Endodermal cell (in vitro differentiated cells): ENCODE measurements around the gene PTPRH. TPM values are rescaled to one million over a fixed set of nuclear protein-coding genes. Genes with fewer than 3 reads are reported as not detected.

Source experiments
- DNase-seq: peaks from one replicate; pipeline ENCODE4 v3.0.0-alpha.2; 2017
- H3K27ac ChIP-seq: 2 replicates; pipeline ENCODE4 v1.5.1; 2013; ENCODE audit warnings: mild to moderate bottlenecking, low read depth, low read length, moderate library complexity
- H3K27me3 ChIP-seq: 2 replicates; pipeline ENCODE4 v1.6.1; 2013; ENCODE audit warnings: mild to moderate bottlenecking, low read length, moderate library complexity; ENCODE audit not compliant: insufficient read depth, control insufficient read depth, poor library complexity, severe bottlenecking
- H3K36me3 ChIP-seq: 2 replicates; pipeline ENCODE4 v1.7.0; 2013; ENCODE audit warnings: mild to moderate bottlenecking, low read length, moderate library complexity; ENCODE audit not compliant: control insufficient read depth, insufficient read depth
- H3K4me1 ChIP-seq: one replicate; pipeline ENCODE4 v1.7.0; 2013; ENCODE audit warnings: low read length; ENCODE audit not compliant: control insufficient read depth, insufficient read depth
- H3K4me3 ChIP-seq: 2 replicates; pipeline ENCODE4 v1.5.1; 2013; ENCODE audit warnings: mild to moderate bottlenecking, low read length, moderate library complexity
- H3K9ac ChIP-seq: 2 replicates; pipeline ENCODE4 v1.6.1; 2013; ENCODE audit warnings: mild to moderate bottlenecking, low read length, moderate library complexity; ENCODE audit not compliant: poor library complexity, severe bottlenecking; ENCODE audit errors: extremely low read depth
- H3K9me3 ChIP-seq: 2 replicates; pipeline ENCODE4 v1.6.1; 2013; ENCODE audit warnings: mild to moderate bottlenecking, low read length, moderate library complexity; ENCODE audit not compliant: control insufficient read depth
- H3K27ac Mint-ChIP-seq: 2 replicates; pipeline ENCODE4 v1.8.0; 2020; ENCODE audit warnings: mixed read lengths
- H3K27me3 Mint-ChIP-seq: 2 replicates; pipeline ENCODE4 v1.8.0; 2021; ENCODE audit warnings: mild to moderate bottlenecking, mixed read lengths; ENCODE audit not compliant: insufficient read depth
- H3K36me3 Mint-ChIP-seq: 2 replicates; pipeline ENCODE4 v1.8.0; 2020; ENCODE audit warnings: low read depth, mixed read lengths
- H3K4me1 Mint-ChIP-seq: 2 replicates; pipeline ENCODE4 v1.8.0; 2020; ENCODE audit warnings: mixed read lengths
- H3K4me3 Mint-ChIP-seq: 2 replicates; pipeline ENCODE4 v1.8.0; 2020; ENCODE audit warnings: mild to moderate bottlenecking, moderate library complexity, mixed read lengths
- H3K9me3 Mint-ChIP-seq: 2 replicates; pipeline ENCODE4 v1.8.0; 2020; ENCODE audit warnings: mild to moderate bottlenecking, mixed read lengths
- CTCF ChIP-seq: fragments of 200-600 bp; sonication (generic); conservative IDR thresholded peaks from 2 replicates; pipeline ENCODE4 v1.5.0; 2021; ENCODE audit warnings: antibody characterized with exemption, mild to moderate bottlenecking
- WGBS, 2 experiments: methylation state at CpG; one replicate each; pipeline versions ENCODE4 v1.1.5 to v1.1.7; 2013; ENCODE audit warnings: missing lambda C conversion rate in 2 of 2, mixed read lengths in 1 of 2; ENCODE audit not compliant: insufficient coverage in 1 of 2, insufficient read length in 1 of 2; 5-methylcytosine and 5-hydroxymethylcytosine counted together
- total RNA-seq, 2 donors: library from RNA; stranded (reverse); fragmentation: NEBNext Ultra II Directional in 1 of 2; extraction: Animal tissue kit (Norgen Biotek cat#: 25700) in 1 of 2; gene quantifications; 2 replicates in 1 of 2; 3 replicates in 1 of 2; pipeline ENCODE4 v1.2.1, GENCODE V29; 2021

PTPRH gene
- total RNA-seq, 2 donors from 2014 or later: not detected

GRCh38 chr19:55152017-55152416 lies 57.3 kb downstream of the PTPRH start:
- TF ChIP-seq CTCF: no peak
- H3K27me3 ChIP-seq: no peaks in the 10 kb centered on the region
- H3K4me1 ChIP-seq: no peaks in the 10 kb centered on the region
- Mint-ChIP-seq H3K4me1 (peaks cover 10% of the 10 kb centered on the region), H3K36me3 (peaks cover 11% of the 10 kb centered on the region), H3K27me3 (peaks cover 59% of the 10 kb centered on the region), H3K27ac (no peak overlapping the region), H3K9me3 (peaks cover 4% of the 10 kb centered on the region), H3K4me3 (no peak overlapping the region)
- H3K9ac ChIP-seq: no peak overlapping the region
- H3K4me3 ChIP-seq: no peak overlapping the region
- peaks cover 8% of the 10 kb centered on the region for H3K9me3 ChIP-seq
- no peak for DNase-seq
- H3K36me3 ChIP-seq: no peaks in the 10 kb centered on the region
- H3K27ac ChIP-seq: no peak overlapping the region

DNA sequence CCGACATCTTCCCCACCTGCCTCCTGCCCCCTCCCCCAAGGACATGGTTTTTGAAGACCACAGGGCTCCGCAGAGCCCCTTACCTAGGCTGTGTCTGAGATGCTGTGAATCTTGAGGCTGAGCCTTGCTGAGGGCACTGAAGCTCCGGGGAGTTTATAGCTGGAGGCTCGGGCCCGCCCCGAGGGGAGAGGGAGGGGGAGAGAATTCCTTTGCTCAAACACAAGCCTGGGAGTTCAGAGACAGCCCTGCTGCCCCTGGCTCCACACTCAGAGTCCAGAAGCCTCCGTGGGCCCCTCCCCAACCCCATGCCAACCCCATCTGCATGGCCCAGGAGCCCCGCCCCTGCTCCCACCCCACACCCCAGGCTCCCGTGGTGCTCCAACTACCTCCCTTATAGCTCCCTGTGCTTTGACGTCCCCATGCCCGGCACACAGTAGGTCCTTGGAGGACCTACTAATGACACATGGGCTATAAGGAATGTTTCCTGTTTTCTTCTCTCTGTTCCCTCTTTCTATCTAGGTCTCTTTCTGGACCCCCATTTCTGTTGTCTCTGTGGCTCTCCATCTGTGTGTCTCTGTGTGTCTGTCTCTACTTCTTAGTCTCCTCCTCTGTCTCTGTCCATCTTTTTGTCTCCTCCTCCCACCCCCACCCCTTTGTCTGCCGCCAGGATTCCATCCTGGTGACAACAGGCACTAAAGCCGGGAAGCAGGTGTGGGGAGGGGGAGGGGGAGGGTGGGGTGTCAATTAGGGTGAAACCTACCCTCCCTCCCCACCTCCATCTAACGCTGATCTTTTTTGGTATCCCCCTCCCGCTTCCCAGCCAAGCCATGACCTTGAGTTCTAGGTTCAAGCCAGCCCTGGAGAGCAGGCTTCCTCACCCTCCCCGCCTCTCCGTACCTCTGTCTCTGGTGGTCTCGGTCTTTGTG lies 60.0 kb downstream of the PTPRH start, which contains the start of gene TNNT1:
TSS of gene TNNT1 (minus strand) at position 129 of the 926 bp plus-strand sequence. CDS start 2,049 bp downstream, outside the sequence.
- no peak within 1 kb of the TSS for H3K27ac ChIP-seq
- H3K36me3 ChIP-seq: no peaks in the 10 kb centered on the region
- H3K9me3 ChIP-seq: peaks cover 8% of the 10 kb centered on the region
- Mint-ChIP-seq H3K9me3 (peaks cover 4% of the 10 kb centered on the region), H3K4me1 (peaks cover 10% of the 10 kb centered on the region), H3K27me3 (peaks cover 60% of the 10 kb centered on the region), H3K36me3 (peaks cover 11% of the 10 kb centered on the region), H3K4me3 (no peak within 1 kb of the TSS), H3K27ac (no peak within 1 kb of the TSS)
- no peaks in the 10 kb centered on the region for H3K4me1 ChIP-seq
- no peaks in the 10 kb centered on the region for H3K27me3 ChIP-seq
- peak within 1 kb of the TSS; percentile 49 for H3K4me3 ChIP-seq
- DNase-seq: peak; percentile 80
- WGBS, 2 experiments: 26 to 30% methylated on average over 10 to 13 of the region's 18 CpGs
- no peak within 1 kb of the TSS for H3K9ac ChIP-seq
- TF ChIP-seq CTCF: no peak

- TF ChIP-seq CTCF: no peak
- H3K9me3 ChIP-seq: peaks cover 8% of the 10 kb centered on the region
- no peaks in the 10 kb centered on the region for H3K36me3 ChIP-seq
- H3K9ac ChIP-seq: no peak overlapping the region
- Mint-ChIP-seq H3K4me1 (peaks cover 10% of the 10 kb centered on the region), H3K27me3 (peaks cover 68% of the 10 kb centered on the region), H3K27ac (no peak overlapping the region), H3K4me3 (no peak overlapping the region), H3K9me3 (peaks cover 4% of the 10 kb centered on the region), H3K36me3 (peaks cover 8% of the 10 kb centered on the region)
- 30 to 37% methylated on average over 2 to 8 of the region's 9 CpGs for WGBS, 2 experiments
- no peaks in the 10 kb centered on the region for H3K27me3 ChIP-seq
- no peak overlapping the region for H3K27ac ChIP-seq
- H3K4me3 ChIP-seq: no peak overlapping the region
- H3K4me1 ChIP-seq: no peaks in the 10 kb centered on the region
- peak; percentile 68 for DNase-seq
Measured at GRCh38 chr19:55147545-55148251, 61.6 kb downstream of the PTPRH start.
